ENCODE measurements around the gene MRPS24.
"Not testable (repeated sequence)": the region's sequence is repeated elsewhere in the genome, so short reads cannot be mapped to it uniquely, and the experiment has no call there.

Gene MRPS24

GRCh38 chr7:43905209-43905946 lies 36.1 kb upstream of the MRPS24 start:
- peak overlapping the region; percentile 95 for H3K4me3 Mint-ChIP-seq
- peaks cover 15% of the 10 kb centered on the region for H3K4me1 Mint-ChIP-seq
- peak overlapping the region; percentile 85 for H3K27ac Mint-ChIP-seq
- H3K27me3 Mint-ChIP-seq (ENCODE audit: low read depth, poor library complexity), result peaks cover 16% of the 10 kb centered on the region
- H3K36me3 Mint-ChIP-seq (ENCODE audit: low read depth), result peaks cover 13% of the 10 kb centered on the region
- TF ChIP-seq CTCF (IDR thresholded peaks at IDR 0.05), result no peak
- no peak for DNase-seq
- peaks cover 7% of the 10 kb centered on the region for H3K9me3 Mint-ChIP-seq

GRCh38 chr7:43904533-43905208 lies 35.4 kb upstream of the MRPS24 start:
- Mint-ChIP-seq H3K9me3 (peaks cover 7% of the 10 kb centered on the region), H3K27ac (no peak overlapping the region), H3K4me3 (no peak overlapping the region), H3K4me1 (peaks cover 15% of the 10 kb centered on the region), H3K27me3 (ENCODE audit: low read depth, poor library complexity) (peaks cover 16% of the 10 kb centered on the region), H3K36me3 (ENCODE audit: low read depth) (peaks cover 13% of the 10 kb centered on the region)
- no peak for TF ChIP-seq CTCF (IDR thresholded peaks at IDR 0.05)
- DNase-seq, result no peak

- peaks cover 13% of the 10 kb centered on the region for H3K36me3 Mint-ChIP-seq (ENCODE audit: low read depth)
- H3K4me3 Mint-ChIP-seq, result no peak overlapping the region
- peaks cover 15% of the 10 kb centered on the region for H3K4me1 Mint-ChIP-seq
- H3K27me3 Mint-ChIP-seq (ENCODE audit: low read depth, poor library complexity), result peaks cover 2% of the 10 kb centered on the region
- DNase-seq, result no peak
- no peak overlapping the region for H3K27ac Mint-ChIP-seq
- peaks cover 7% of the 10 kb centered on the region for H3K9me3 Mint-ChIP-seq
- no peak for TF ChIP-seq CTCF (IDR thresholded peaks at IDR 0.05)
Measured at GRCh38 chr7:43902542-43903054, 33.3 kb upstream of the MRPS24 start.

DNA sequence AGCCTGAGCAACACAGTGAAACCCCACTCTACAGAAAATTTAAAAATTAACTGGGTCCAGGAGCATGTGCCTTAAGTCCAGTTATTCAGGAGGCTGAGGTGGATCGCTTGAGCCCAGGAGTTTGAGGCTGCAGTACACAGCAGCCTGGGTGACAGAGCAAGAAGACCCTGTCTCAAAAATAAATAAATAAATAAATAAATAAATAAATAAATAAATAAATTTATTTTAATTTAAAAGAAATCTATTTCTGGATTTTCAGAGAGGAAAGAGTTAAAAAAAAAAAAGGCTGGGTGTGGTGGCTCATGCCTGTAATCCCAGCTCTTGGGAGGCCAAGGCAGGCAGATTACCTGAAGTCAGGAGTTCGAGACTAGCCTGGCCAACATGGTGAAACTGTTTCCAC lies 29.3 kb upstream of the MRPS24 start:
- H3K36me3 Mint-ChIP-seq (ENCODE audit: low read depth), result peaks cover 34% of the 10 kb centered on the region
- not testable (repeated sequence) for H3K9me3 Mint-ChIP-seq; H3K4me1 Mint-ChIP-seq; H3K4me3 Mint-ChIP-seq; DNase-seq; H3K27ac Mint-ChIP-seq; H3K27me3 Mint-ChIP-seq (ENCODE audit: low read depth, poor library complexity)

GRCh38 chr7:43895847-43896415 lies 26.6 kb upstream of the MRPS24 start:
- Mint-ChIP-seq H3K27ac (no peak overlapping the region), H3K27me3 (ENCODE audit: low read depth, poor library complexity) (peaks cover 1% of the 10 kb centered on the region), H3K9me3 (no peaks in the 10 kb centered on the region), H3K36me3 (ENCODE audit: low read depth) (peaks cover 30% of the 10 kb centered on the region), H3K4me3 (no peak overlapping the region), H3K4me1 (peaks cover 7% of the 10 kb centered on the region)
- no peak for TF ChIP-seq CTCF (IDR thresholded peaks at IDR 0.05)
- no peak for DNase-seq
